ENCODE measurements around the gene LPCAT1.

LPCAT1 gene

DNA sequence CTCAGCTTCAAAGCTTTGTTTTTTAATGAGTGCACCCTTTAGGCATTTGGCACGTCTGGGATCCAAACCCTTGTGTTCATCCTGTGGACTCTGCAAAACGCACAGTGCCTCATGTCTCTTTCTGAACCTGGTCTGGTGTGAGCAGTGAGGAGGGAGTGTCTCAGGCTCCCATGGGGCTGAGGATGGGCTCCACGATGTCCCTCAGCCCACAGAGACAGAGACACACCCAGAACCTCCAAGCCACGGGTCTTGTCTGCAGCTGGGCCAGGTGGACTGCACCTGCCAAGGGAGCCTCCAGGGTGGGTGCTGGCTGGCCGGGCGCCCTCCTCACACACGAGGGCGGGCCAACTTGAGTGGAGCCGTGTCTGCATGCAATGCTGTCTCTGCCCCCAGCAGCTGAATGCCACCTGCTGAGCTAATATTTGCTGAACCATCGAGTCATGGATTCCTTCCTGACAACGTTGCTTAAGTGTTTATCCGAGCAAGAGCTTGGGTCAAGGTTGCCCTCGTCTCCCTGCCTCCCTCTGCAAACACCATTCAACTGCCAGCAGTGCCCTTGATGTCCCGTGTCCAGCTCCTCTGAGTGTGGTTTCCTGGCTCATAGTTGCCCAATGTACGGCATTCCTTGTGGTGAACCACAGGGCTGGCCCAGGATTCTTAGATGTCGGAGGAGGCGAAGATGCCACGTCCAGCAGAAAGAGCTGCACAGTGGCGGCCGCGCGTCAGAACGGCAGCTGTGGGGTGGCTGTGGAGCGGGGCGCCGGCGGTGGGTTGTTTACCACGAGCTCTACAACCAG, 31.4 kb upstream of the LPCAT1 start:
- peak; percentile 100 for DNase-seq

DNA sequence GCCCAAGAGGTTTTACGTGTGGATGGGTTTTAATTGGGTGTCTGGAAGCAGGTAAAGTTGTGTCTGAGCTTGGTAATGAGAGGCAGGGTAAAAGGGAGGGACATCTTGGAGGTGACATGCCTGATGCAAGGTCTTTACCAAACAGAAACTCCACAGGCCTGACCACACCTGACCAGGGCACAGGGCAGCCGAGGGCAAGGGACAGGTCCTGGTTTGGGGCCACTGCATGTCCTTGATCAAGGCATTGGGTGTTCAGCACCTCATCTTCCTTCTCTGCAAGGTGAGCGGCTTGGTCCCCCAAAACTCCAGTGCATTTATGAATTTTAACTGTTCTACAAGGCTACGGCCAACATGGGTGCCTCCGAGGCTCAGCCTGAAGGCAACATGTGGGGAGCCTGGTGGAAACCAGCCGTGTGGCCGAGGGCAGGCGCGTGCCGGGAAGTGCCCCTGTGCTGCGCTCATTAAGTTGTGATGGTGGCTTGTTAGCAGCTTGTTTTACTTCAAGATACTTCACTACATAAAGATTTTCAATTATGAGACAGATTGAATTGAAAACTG, 30.7 kb upstream of the LPCAT1 start:
- DNase-seq, result peak; percentile 85

DNA sequence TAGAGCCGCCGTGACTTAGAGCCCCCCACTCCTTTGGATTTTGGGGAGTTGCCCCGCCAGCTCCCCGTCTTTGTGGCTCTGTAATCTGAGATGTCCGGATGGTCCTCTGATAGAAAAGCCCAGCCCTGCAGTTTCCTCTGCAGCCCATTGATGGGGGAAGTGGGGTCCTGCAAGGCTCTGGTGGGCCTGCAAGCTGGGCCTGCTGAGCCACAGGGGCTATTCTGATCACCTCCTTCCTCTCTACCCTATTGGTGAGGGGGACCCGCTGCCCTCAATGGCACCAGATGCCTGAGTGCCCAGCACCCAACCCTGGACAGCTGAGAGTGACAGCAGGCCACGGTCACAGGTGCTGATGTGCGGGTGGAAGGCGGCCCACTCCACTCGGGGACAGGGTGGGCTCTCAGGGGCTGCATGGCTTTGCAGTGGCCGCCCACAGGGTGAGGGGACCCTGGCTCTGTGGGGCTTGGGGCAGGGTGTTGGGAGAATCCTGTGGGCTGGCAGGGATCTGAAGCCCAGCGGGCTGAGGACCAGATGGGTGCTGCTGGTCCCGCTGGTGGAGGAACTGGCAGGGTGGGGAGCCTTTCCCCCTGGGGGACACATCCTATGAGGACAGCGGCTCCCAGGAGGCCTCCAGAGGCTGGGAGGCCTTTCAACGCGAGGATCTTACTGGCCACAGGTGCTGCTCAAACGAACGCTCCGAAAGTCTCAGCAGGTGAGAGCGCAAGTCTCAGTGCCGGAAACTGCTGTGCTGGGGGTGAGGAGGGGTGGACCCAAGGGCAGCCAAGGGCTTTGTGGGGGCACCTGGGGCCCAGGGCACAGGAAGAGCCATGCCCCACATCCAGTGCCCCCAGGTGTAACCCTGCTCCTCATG, 30.0 kb upstream of the LPCAT1 start:
- peak; percentile 89 for DNase-seq

DNA sequence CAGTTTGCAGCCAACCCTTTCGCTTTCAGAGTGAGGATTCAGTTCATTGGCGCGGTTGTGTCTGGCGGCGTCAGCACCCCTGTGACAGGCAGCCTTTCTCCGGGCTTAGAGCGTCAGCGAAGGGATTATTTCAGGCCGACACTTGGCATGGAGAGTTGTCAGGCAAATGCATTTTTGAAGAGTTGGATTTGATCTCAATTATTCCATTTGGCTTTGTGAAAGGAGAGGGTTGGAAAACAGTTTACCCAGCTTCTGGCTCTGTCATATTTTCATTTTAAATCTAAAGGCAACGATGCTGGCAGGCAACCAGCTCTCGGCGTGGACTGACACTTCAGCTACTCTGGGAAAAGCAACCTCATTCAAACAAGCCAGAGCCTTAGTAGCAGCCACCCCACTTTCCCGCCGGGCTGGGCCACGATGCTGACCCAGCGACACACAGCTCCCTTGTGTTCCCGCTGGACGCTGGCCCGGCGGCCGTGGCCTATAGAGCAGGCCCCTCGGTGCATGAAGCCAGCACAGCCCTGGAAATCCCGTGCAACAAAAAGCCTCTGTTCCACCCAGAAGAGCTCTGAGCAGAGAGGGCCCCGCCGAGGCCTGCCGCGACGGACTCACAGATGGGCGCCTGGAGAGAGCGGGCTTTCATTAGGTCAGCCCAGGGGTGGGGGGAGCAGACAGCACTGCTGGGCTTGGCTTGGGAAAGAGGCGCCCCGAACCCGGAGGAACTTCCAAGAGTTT, 28.9 kb upstream of the LPCAT1 start:
- DNase-seq, result peak; percentile 91

DNA sequence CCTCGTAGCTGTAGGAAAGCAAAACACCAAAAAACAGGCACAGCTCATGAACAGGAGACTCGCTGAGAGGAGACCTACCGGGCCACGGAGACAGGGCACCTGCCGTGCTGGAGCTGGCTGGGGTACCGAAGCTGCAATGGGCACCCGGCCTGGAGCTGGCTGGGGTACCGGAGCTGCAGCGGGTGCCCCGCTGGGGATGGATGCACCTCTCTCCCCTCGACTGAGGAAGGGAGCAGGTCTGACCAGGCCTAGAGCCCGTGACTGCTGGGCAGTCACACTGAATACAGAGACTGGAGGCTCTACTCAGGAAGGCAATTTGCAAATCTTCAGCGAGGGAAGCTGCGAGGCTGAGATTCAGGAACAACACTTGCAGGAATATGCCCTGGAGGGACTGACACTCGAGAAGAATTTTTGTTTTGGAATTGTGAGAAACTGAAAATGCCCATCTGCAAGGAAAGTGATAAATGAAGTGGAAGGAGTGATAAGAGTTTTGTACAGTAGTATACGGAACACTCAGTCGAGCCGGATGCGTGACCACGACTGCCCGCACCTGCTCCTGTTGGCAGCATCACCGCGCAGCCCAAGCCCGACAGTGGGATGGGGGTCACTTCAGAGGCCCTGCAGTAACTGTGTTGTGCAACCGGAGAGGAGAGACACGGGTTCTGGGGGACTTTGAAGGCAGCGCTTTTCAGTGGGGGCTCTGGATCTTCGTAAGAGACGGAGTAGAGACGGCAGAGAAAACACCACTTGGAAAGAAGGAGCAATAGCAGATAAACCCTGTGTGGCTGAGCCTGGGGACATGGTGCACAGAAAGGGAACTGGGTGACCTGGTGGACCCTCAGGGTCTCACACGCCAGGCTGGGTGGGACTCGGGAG, 27.9 kb upstream of the LPCAT1 start:
- peak; percentile 90 for DNase-seq

DNA sequence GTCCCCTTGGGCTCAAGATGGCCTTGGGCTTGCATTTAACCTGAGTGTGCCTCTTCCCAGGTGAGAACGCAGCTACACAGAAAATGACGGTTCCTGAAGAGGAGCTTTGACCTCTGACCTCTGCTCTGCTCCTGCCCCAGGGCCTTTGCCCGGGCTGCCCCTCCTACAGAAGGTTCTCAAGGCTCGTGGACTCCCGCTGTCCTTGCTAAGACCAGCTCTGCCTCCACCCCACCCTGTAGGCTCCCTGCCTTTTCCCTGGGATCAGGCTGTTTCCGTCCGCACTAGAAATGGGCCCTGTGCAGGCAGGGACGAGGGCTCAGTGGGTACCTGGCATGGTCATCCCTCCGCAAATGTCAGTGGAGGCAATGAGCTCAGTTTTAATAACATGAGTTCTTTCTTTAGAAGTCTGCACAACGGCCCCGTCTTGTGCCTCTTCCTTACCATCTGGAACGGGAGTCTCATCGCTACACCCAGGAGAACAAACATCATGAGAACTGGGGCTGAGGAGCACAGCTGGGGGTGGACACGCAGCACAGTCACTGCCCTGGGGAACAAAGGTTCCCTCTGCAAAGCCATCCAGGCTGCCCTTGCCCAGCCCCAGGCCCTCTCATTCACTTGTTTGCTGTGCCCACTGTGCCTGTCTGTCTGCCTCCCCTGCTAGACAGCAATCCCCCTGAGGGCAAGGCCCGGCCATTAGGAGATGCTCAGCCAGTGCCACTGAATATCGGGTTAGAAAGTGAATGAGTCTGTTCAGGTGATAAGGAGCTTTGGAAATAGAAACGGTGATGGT, 26.7 kb upstream of the LPCAT1 start:
- peak; percentile 75 for DNase-seq

DNA sequence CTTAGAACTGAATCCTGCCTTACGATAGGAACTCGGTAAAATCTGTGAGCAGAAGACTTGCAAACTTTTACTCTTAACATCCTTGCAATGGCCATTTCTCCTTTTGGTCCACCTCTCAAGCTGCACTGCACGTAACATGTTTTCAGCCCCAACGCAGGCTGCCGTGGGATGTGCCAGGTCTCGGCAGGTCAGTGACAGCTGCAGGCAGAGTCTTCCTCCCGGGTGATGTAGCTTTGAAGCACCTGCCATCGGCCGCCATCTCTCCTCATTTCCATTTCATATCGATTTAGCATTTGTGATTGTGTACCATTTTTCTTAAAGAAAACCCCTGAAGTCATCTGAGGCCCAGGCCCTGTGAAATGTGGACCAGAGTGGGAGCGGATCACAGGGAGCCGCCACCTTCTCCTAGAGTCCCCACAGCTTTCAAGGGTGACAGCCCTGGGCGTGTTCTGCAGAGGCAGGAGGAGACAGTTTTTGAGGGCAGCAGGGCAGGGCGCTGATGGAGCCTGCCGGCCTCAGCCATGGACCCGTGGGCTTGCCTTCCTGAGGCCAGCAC, 25.8 kb upstream of the LPCAT1 start:
- DNase-seq, result no peak

DNA sequence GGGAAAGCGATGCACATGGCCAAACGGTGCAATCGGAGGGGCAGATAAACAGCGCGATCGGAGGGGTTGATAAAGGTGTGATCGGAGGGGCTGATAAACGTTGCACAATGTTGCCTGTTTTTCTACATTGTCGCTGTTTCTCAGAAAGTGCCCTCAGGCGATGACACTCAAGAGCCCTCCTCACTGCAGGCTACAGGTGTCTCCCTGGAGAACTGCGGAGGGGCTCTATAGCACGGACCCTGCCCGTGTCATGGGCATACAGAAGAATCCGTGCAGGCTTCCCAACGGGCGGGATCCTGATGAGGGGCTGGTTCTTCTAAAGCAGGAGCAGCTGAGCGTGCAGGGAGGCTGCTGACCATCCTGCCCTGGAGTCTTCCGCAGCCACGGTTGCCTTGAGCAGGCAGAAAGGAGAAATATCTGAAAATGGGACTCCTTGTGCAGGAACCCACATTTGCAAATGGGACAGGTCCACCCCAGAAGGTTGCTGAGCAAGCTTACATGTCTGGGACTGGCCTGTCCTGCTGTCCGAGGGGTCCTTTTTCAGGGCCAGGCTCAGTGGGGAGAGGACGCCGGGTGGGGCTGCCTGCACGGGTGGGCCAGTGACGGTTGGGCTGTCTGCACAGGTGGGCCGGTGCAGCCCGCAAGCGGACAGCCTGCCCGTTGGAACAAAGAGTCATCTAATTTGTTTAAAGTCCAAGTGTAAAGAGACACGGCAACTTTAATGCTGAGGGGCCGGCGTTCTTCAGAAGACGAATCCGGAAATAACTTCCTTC, 25.1 kb upstream of the LPCAT1 start:
- DNase-seq, result no peak

DNA sequence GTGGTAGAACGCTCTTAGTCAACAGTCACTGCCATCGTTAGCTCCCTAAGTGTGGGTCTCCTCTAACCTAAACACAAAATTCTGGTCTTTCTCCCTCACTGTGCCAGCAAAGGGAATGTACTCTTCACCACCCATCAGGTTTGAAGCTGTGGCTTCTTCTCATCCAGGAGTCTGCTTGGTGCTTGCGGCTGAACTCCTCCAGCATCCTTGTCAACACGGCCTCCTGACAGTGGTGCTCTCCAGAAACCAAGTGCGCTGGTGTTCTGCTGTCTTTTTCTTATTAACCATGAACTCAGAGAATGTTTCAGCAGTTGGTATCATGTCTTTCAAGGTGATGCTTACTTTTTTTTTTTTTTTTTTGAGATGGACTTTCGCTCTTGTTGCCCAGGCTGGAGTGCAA, 23.9 kb upstream of the LPCAT1 start:
- no peak for DNase-seq

DNA sequence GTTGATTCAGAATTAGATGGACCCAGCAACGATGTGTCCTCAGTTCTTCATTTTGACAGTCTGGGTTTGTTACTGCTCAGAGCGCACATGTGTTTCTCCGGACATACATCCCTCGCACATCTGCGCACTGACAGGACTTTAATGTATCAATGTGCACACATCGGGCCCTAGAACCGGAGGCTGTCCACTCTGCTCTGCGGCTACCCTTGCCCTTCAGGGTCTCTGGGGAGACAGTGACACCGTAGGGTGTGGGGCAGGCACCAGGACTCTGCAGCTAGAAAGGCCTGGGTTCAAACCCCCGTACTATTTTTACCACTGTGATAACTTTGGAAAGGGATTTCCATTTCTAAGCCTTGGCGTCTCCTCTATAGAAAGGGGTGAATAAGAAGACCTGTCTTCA, 23.5 kb upstream of the LPCAT1 start:
- DNase-seq, result no peak

DNA sequence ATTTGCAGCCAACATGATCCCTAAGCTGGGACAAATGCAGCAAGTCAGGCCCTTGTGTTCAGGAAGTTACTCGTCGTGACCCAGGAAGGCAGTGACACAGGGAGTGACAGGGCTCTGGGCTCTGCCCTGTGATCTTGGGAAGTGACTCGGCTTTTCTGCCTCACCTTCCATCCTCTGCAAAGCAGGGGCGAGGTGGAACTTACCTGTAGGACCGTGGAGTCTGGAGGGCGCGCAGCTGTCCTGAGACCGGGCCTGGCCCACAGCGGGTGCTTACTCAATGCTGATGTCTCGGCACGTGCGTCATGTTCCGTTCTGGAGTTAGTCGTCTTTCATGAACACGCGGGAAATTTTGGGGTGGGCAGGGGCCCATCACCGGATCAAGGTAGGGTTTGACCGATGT, 22.8 kb upstream of the LPCAT1 start:
- peak; percentile 71 for DNase-seq

DNA sequence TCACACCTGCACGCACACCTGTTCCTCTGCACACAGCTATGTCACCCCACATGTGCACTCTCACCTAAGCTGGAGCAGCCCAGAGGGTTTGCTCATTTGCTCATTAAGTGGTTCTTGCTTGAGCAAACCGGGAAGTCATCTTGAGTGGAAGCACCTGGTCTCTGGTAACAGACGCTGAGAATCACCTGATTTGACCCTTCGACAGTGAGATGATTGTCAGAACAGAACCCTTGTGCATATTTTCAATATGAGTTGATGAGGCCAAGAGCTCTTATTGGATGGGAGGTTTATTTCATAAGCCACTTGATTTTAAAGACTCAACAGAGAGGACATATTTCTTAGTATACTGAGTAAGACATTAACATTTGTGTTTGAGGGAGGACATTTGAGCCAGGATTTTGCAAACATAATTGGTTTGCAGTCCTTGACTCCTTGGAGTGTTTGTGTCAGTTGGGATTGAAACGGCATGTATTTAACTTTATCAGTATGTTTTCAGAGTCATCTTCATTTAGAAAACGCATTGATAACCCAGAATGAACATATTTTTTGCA, 22.1 kb upstream of the LPCAT1 start:
- DNase-seq, result peak; percentile 100

DNA sequence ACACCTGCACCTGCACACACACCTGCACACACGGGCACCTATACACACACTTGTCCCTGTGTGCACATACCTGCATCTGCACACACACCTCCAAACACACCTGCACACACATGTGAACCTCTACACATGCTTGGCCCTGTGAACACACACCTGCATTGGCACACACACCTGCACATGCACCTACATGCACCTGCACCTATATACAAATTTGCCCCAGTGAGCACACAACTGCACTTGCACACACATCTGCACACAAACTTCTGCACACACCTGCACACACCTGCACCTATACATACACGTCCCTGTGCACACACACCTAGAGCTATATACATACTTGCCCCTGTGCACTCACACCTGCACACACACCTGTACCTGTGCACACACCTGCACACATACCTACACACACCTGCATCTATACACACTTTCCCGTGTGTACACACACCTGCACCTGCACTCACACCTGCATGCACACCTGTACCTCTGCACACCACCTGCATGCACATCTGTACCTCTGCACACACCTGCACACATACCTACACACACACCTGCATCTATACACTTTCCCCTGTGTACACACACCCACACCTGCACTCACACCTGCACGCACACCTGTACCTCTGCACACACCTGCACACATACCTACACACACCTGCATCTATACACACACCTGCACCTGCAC, 21.5 kb upstream of the LPCAT1 start:
- DNase-seq, result no peak

DNA sequence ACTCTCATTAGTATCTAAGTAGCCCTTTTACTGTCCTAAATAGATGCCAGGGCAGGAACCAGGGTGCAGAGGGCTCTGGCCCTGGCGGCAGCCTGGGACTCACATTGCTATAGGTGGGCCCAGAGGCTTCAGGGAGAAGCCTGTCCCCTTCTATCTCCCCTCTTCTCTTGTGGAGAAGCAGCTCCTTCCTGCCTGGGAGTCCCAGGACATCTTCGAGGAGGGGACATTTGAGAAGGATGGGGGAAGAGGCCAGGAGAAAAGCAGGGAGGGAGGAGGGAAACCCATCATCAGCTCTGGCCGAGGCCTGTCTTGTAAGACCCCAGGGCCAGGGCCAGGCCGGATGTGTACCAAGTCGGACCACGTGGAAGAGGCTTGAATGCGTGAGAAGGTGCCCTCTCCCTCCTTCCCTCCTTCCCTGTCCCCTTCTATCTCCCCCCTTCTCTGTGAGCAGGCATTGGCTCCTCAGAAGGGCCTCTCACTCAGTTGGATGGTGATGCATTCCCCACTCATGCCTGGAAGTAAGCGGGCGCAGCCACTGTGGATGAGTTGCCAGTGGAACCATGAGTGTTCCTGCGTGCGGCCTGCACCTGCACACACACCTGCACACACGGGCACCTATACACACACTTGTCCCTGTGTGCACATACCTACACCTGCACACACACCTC, 20.7 kb upstream of the LPCAT1 start:
- no peak for DNase-seq

DNA sequence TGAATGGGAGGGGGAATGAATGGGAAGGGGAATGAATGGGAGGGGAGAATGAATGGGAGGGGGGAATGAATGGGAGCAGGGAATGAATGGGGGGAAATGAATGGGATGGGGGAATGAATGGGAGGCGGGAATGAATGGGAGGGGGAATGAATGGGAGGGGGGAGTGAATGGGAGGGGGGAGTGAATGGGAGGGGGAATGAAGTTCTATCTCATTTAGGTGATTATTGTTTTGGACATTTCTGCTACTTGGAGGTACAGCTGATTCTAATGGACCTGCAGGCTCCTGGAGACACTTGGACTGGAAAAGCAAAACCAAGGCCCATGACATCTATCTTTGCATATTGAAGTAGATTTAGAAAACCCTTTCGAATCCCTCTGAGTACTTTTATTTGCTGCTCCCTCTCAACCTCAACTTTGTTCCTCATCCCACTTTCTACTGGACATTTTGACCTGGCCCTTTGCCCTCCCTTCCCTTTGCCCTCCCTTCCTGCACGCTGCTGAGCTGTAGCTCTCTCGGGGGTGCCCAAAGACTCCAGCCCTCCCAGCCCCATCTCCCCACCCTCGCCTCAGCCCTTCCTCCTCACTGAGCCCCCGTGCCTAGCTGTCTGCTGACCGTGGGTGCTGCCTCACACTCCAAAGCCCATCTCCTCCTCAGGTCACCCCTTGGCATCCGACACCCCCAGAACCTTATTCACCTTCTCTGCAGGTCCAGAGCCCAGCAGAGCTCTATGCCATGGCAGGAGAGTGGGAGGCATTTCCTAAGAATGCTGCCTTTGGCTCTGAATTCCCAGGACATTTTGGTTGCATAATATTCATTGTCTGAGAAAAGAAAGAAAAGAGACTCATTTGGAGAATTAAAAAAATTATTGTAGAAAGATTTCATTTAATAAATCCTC, 19.9 kb upstream of the LPCAT1 start:
- no peak for DNase-seq

DNA sequence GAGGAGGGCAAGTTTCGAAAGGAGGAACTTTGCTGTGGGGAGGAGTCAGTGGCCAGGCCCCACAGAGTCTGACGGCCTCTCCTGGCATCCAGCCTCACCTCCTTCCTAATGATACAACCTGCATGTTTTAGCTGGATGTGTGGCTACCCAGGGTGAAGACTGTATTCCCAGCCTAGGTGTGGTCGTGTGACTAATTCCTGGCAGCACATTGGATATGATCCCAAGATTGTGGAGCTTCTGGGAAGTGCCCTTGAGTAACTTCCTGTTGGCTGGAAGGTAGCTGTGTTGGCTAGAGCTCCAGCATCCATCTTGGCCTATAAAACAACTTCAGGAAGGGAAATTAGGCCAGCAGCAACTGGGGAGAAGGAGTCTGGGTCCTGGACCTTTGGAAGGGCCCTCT, 19.0 kb upstream of the LPCAT1 start:
- DNase-seq, result no peak

DNA sequence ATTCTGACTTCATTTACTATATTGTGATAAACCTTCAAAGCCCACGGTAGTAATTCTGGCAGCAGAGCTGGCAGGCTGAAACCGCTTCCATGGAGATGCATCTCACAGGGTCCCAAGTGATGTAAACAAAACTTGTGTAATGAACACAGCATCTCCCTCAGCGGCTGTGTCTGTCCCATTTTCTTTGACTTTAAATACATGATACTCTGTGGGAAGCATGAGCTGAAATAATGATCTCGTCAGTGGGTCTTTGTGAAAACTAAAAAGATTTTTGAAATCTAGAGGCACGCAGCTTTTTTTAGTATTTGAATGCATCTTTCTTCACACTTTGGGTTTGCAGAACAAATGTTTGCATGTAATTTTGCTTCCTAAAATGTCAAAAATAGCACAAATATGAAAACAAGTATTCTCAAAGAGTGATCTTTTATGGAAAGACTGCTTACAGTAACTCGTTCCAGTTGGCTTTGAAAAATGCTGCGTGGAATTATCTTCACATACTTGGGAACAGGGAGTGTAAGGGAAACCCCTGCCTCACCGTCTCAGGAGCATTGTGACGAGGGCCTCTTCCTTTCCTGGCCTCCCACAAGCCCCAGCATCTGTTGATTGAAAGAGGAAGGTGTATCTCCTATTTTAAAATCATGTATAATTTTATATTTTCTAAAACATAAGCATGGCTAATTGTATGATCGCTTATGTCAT, 18.1 kb upstream of the LPCAT1 start:
- DNase-seq, result no peak

Data from DMS53 (cell line).